NCI-H1417 (cell line): ENCODE results near the gene NBPF1.
"Not testable (repeated sequence)": the region's sequence is repeated elsewhere in the genome, so short reads cannot be mapped to it uniquely, and the experiment has no call there.

Experiments
- DNase-seq, 3 experiments: peaks; one replicate each; lab custom pipeline; 2025; lab: John Stamatoyannopoulos, UW

The NBPF1 gene

GRCh38 chr1:16621681-16622315, 8.4 kb upstream of the NBPF1 start:
- DNase-seq, result not testable (repeated sequence)

GRCh38 chr1:16621300-16621658, 7.9 kb upstream of the NBPF1 start:
- DNase-seq, result no peak

GRCh38 chr1:16619803-16620501, 6.6 kb upstream of the NBPF1 start:
- not testable (repeated sequence) for DNase-seq

GRCh38 chr1:16618719-16619118, 5.4 kb upstream of the NBPF1 start:
- DNase-seq, result no peak

GRCh38 chr1:16617778-16618580, 4.6 kb upstream of the NBPF1 start:
- no peak for DNase-seq

GRCh38 chr1:16617114-16617631, 3.8 kb upstream of the NBPF1 start:
- no peak for DNase-seq

- DNase-seq, result no peak
Measured at GRCh38 chr1:16615253-16616252, 2.2 kb upstream of the NBPF1 start.

- DNase-seq, result peak in 1 of 3 experiments; percentile 57
Measured at GRCh38 chr1:16614361-16615252, 1.2 kb upstream of the NBPF1 start.

- DNase-seq, result peak; percentile 53 to 85 (median 82)
Measured at GRCh38 chr1:16612332-16613172, 812 bp downstream of the NBPF1 start.

GRCh38 chr1:16611981-16612331, 1.4 kb downstream of the NBPF1 start:
- DNase-seq, result not testable (repeated sequence)

GRCh38 chr1:16611164-16611563, 2.2 kb downstream of the NBPF1 start:
- DNase-seq, result not testable (repeated sequence)

GRCh38 chr1:16610553-16610952, 2.8 kb downstream of the NBPF1 start:
- not testable (repeated sequence) for DNase-seq

GRCh38 chr1:16609761-16610160, 3.6 kb downstream of the NBPF1 start:
- DNase-seq, result not testable (repeated sequence)

GRCh38 chr1:16608838-16609560, 4.4 kb downstream of the NBPF1 start:
- no peak for DNase-seq

- DNase-seq, result not testable (repeated sequence)
Measured at GRCh38 chr1:16607853-16608815, 5.2 kb downstream of the NBPF1 start.

GRCh38 chr1:16607433-16607851, 5.9 kb downstream of the NBPF1 start:
- no peak for DNase-seq

GRCh38 chr1:16606666-16607432, 6.5 kb downstream of the NBPF1 start:
- not testable (repeated sequence) for DNase-seq
